WTC11 (cell line): Measurements from ENCODE around the gene CRYZL1. TPM values are rescaled to one million over a fixed set of nuclear protein-coding genes. Genes with fewer than 3 reads are reported as not detected.
A peak's percentile ranks its signal among the peaks of the same experiment; 100 is the strongest.

ENCODE experiments used
- ATAC-seq: fragments of 200-7000 bp; cut with Tn5 transposase; 2 replicates; pipeline ENCODE4 v1.10.0; 2021; ENCODE audit warnings: mild to moderate bottlenecking, moderate library complexity
- CTCF ChIA-PET: fragments of 300-600 bp; sonication (Branson Sonifier 250); formaldehyde crosslinking; loops from one replicate; lab custom pipeline; 2021; ENCODE audit warnings: antibody characterized with exemption; lab: Charles Lee
- POLR2A ChIA-PET: fragments of 350-600 bp; sonication (Branson Sonifier 250); formaldehyde crosslinking; loops from one replicate; lab custom pipeline; 2021; ENCODE audit warnings: antibody characterized with exemption; lab: Charles Lee
- DNase-seq: peaks from one replicate; pipeline ENCODE4 v3.0.0; 2021; ENCODE audit warnings: low spot score
- H3K27ac Mint-ChIP-seq: 2 replicates; pipeline ENCODE4 v1.8.0; 2021; ENCODE audit warnings: mixed read lengths
- H3K27me3 Mint-ChIP-seq: 2 replicates; pipeline ENCODE4 v1.8.0; 2021; ENCODE audit warnings: low read depth, mild to moderate bottlenecking, moderate library complexity, mixed read lengths
- H3K36me3 Mint-ChIP-seq: 2 replicates; pipeline ENCODE4 v1.8.0; 2021; ENCODE audit warnings: mixed read lengths
- H3K4me1 Mint-ChIP-seq: 2 replicates; pipeline ENCODE4 v1.8.0; 2022; ENCODE audit warnings: mixed read lengths
- H3K4me3 Mint-ChIP-seq: 2 replicates; pipeline ENCODE4 v1.8.0; 2021; ENCODE audit warnings: mild to moderate bottlenecking, moderate library complexity, mixed read lengths
- H3K9me3 Mint-ChIP-seq: 2 replicates; pipeline ENCODE4 v1.8.0; 2021; ENCODE audit warnings: mixed read lengths
- CREB1 ChIP-seq: sonication (generic); formaldehyde crosslinking; IDR thresholded peaks from 2 replicates; pipeline ENCODE4 v1.8.0; 2023; ENCODE audit warnings: mild to moderate bottlenecking, missing genetic modification reagents
- CREM ChIP-seq: sonication (generic); formaldehyde crosslinking; IDR thresholded peaks from 2 replicates; pipeline ENCODE4 v1.8.1; 2022; ENCODE audit warnings: mild to moderate bottlenecking, missing genetic modification reagents, moderate library complexity
- ESRRA ChIP-seq: sonication (generic); formaldehyde crosslinking; IDR thresholded peaks from 2 replicates; pipeline ENCODE4 v1.8.1; 2022; ENCODE audit warnings: mild to moderate bottlenecking, missing genetic modification reagents, borderline replicate concordance
- ETV6 ChIP-seq: sonication (generic); formaldehyde crosslinking; IDR thresholded peaks from 2 replicates; pipeline ENCODE4 v1.8.1; 2022; ENCODE audit warnings: mild to moderate bottlenecking, missing genetic modification reagents
- GRHL2 ChIP-seq: fragments of 250-450 bp; sonication (Bioruptor Pico); IDR thresholded peaks from 2 replicates; pipeline ENCODE4 v1.8.0; 2022; ENCODE audit warnings: mild to moderate bottlenecking, moderate library complexity; ENCODE audit not compliant: insufficient replicate concordance, severe bottlenecking
- GTF2I ChIP-seq: fragments of 250-450 bp; sonication (Bioruptor Pico); conservative IDR thresholded peaks from 2 replicates; pipeline ENCODE4 v1.4.0; 2021; ENCODE audit warnings: mild to moderate bottlenecking
- IRF2 ChIP-seq: sonication (generic); formaldehyde crosslinking; IDR thresholded peaks from 2 replicates; pipeline ENCODE4 v1.8.0; 2022; ENCODE audit warnings: low read depth, missing genetic modification reagents, borderline replicate concordance
- JAZF1 ChIP-seq: fragments of 250-450 bp; sonication (Bioruptor Pico); IDR thresholded peaks from 2 replicates; pipeline ENCODE4 v1.9.0; 2021; ENCODE audit warnings: moderate library complexity, mild to moderate bottlenecking, inconsistent platforms
- MYBL2 ChIP-seq: sonication (generic); formaldehyde crosslinking; IDR thresholded peaks from 2 replicates; pipeline ENCODE4 v1.8.1; 2023; ENCODE audit warnings: mild to moderate bottlenecking, moderate library complexity, missing genetic modification reagents
- NFYB ChIP-seq: sonication (generic); formaldehyde crosslinking; conservative IDR thresholded peaks from 2 replicates; pipeline ENCODE4 v1.8.0; 2022; ENCODE audit warnings: low read depth, missing genetic modification reagents
- NR3C1 ChIP-seq: sonication (generic); formaldehyde crosslinking; conservative IDR thresholded peaks from 2 replicates; pipeline ENCODE4 v1.8.1; 2023; ENCODE audit warnings: low read depth, mild to moderate bottlenecking, missing genetic modification reagents
- RELA ChIP-seq: sonication (generic); formaldehyde crosslinking; IDR thresholded peaks from 2 replicates; pipeline ENCODE4 v1.8.1; 2022; ENCODE audit warnings: missing genetic modification reagents, mild to moderate bottlenecking, borderline replicate concordance
- TEAD1 ChIP-seq: sonication (generic); formaldehyde crosslinking; IDR thresholded peaks from 2 replicates; pipeline ENCODE4 v1.8.0; 2022; ENCODE audit warnings: mild to moderate bottlenecking, missing genetic modification reagents
- ZBTB21 ChIP-seq: sonication (generic); formaldehyde crosslinking; IDR thresholded peaks from 2 replicates; pipeline ENCODE4 v1.8.1; 2023; ENCODE audit warnings: mild to moderate bottlenecking, missing genetic modification reagents, borderline replicate concordance
- ZNF138 ChIP-seq: sonication (generic); formaldehyde crosslinking; conservative IDR thresholded peaks from 2 replicates; pipeline ENCODE4 v1.8.1; 2022; ENCODE audit warnings: mild to moderate bottlenecking, moderate library complexity, missing genetic modification reagents
- ZNF317 ChIP-seq: sonication (generic); formaldehyde crosslinking; IDR thresholded peaks from 2 replicates; pipeline ENCODE4 v1.8.1; 2023; ENCODE audit warnings: low read depth, mild to moderate bottlenecking, moderate library complexity, missing genetic modification reagents, borderline replicate concordance
- ZNF396 ChIP-seq: fragments of 250-450 bp; sonication (Bioruptor Pico); IDR thresholded peaks from 2 replicates; pipeline ENCODE4 v1.8.0; 2021; ENCODE audit warnings: mild to moderate bottlenecking, moderate library complexity, borderline replicate concordance
- total RNA-seq: library from RNA; stranded (reverse); gene quantifications from 3 replicates; pipeline ENCODE4 v1.2.3, GENCODE V29; 2021
- TF ChIP-seq, protein P1 (sequence below): sonication (generic); formaldehyde crosslinking; IDR thresholded peaks from 2 replicates; pipeline ENCODE4 v1.8.1; 2023; ENCODE audit warnings: mild to moderate bottlenecking, missing genetic modification reagents
- TF ChIP-seq, protein P2 (sequence below): sonication (generic); formaldehyde crosslinking; IDR thresholded peaks from 2 replicates; pipeline ENCODE4 v1.8.1; 2023; ENCODE audit warnings: mild to moderate bottlenecking, missing genetic modification reagents, borderline replicate concordance
- TF ChIP-seq, protein P3 (sequence below): sonication (generic); formaldehyde crosslinking; IDR thresholded peaks from 2 replicates; pipeline ENCODE4 v1.8.1; 2023; ENCODE audit warnings: mild to moderate bottlenecking, missing genetic modification reagents
- TF ChIP-seq, protein P4 (sequence below): fragments of 250-450 bp; sonication (Bioruptor Pico); IDR thresholded peaks from 2 replicates; pipeline ENCODE4 v2.1.2; 2022; ENCODE audit warnings: mild to moderate bottlenecking, moderate library complexity
- TF ChIP-seq, protein P5 (sequence below): fragments of 250-450 bp; sonication (Bioruptor Pico); conservative IDR thresholded peaks from 2 replicates; pipeline ENCODE4 v1.9.0; 2021; ENCODE audit warnings: mild to moderate bottlenecking
- TF ChIP-seq, protein P6 (sequence below): sonication (generic); formaldehyde crosslinking; conservative IDR thresholded peaks from 2 replicates; pipeline ENCODE4 v1.8.1; 2022; ENCODE audit warnings: mild to moderate bottlenecking, missing genetic modification reagents

Gene CRYZL1
- total RNA-seq, 1 experiment from 2014 or later: 21.9 TPM

DNA sequence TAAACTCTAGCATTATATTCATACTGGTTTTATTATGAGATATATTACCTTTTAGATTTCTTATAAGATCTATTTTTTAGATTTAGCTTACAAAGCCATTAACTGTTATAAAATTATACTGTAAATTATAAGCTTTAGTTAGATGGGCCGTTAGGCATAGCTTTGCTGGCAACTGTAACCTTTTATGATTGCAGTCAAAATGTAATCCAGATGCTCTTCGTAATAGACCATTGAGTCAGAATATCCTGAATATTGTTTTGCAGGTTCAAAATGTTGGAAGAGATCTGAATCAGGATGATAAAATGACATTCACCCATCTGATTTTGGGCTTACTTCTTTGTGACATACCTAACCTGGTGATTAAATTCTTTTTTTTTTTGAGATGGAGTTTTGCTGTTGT, 21.7 kb upstream of the CRYZL1 start (continued):
- TF ChIP-seq, protein P1, sequence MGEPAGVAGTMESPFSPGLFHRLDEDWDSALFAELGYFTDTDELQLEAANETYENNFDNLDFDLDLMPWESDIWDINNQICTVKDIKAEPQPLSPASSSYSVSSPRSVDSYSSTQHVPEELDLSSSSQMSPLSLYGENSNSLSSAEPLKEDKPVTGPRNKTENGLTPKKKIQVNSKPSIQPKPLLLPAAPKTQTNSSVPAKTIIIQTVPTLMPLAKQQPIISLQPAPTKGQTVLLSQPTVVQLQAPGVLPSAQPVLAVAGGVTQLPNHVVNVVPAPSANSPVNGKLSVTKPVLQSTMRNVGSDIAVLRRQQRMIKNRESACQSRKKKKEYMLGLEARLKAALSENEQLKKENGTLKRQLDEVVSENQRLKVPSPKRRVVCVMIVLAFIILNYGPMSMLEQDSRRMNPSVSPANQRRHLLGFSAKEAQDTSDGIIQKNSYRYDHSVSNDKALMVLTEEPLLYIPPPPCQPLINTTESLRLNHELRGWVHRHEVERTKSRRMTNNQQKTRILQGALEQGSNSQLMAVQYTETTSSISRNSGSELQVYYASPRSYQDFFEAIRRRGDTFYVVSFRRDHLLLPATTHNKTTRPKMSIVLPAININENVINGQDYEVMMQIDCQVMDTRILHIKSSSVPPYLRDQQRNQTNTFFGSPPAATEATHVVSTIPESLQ (CRISPR knock-in tag): no peak
- TF ChIP-seq ZNF317 (CRISPR knock-in tag): no peak
- no peak for TF ChIP-seq GTF2I (CRISPR knock-in tag)

DNA sequence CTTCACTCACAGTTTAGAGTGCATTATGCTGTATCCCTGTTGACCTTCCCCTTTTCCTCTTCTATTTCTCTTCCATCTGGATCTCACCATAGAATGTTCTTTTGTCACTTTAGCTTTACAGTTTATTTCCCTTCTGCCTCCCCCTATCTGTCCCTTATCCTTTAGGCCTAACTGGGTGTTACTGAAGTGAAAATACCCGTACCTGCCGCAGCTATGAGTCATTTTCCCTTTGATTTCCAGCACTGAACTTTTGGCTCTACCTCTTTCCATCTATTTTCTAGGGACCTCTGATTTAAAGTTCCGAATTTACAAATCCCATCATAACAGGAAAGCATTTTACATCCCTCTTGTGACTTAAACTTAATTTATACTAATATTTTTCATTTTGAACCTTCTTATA, 20.5 kb upstream of the CRYZL1 start:
- POLR2A ChIA-PET: no interaction called here
- TF ChIP-seq TEAD1 (CRISPR knock-in tag): no peak
- no peak for TF ChIP-seq ZNF396
- no peak for TF ChIP-seq ZBTB21 (CRISPR knock-in tag)
- TF ChIP-seq CREB1 (CRISPR knock-in tag): no peak
- TF ChIP-seq GRHL2: no peak
- TF ChIP-seq, protein P2, sequence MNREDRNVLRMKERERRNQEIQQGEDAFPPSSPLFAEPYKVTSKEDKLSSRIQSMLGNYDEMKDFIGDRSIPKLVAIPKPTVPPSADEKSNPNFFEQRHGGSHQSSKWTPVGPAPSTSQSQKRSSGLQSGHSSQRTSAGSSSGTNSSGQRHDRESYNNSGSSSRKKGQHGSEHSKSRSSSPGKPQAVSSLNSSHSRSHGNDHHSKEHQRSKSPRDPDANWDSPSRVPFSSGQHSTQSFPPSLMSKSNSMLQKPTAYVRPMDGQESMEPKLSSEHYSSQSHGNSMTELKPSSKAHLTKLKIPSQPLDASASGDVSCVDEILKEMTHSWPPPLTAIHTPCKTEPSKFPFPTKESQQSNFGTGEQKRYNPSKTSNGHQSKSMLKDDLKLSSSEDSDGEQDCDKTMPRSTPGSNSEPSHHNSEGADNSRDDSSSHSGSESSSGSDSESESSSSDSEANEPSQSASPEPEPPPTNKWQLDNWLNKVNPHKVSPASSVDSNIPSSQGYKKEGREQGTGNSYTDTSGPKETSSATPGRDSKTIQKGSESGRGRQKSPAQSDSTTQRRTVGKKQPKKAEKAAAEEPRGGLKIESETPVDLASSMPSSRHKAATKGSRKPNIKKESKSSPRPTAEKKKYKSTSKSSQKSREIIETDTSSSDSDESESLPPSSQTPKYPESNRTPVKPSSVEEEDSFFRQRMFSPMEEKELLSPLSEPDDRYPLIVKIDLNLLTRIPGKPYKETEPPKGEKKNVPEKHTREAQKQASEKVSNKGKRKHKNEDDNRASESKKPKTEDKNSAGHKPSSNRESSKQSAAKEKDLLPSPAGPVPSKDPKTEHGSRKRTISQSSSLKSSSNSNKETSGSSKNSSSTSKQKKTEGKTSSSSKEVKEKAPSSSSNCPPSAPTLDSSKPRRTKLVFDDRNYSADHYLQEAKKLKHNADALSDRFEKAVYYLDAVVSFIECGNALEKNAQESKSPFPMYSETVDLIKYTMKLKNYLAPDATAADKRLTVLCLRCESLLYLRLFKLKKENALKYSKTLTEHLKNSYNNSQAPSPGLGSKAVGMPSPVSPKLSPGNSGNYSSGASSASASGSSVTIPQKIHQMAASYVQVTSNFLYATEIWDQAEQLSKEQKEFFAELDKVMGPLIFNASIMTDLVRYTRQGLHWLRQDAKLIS (CRISPR knock-in tag): no peak
- TF ChIP-seq ESRRA (CRISPR knock-in tag): no peak
- no peak for TF ChIP-seq ZNF138 (CRISPR knock-in tag)
- TF ChIP-seq IRF2 (CRISPR knock-in tag): no peak
- TF ChIP-seq, protein P3, sequence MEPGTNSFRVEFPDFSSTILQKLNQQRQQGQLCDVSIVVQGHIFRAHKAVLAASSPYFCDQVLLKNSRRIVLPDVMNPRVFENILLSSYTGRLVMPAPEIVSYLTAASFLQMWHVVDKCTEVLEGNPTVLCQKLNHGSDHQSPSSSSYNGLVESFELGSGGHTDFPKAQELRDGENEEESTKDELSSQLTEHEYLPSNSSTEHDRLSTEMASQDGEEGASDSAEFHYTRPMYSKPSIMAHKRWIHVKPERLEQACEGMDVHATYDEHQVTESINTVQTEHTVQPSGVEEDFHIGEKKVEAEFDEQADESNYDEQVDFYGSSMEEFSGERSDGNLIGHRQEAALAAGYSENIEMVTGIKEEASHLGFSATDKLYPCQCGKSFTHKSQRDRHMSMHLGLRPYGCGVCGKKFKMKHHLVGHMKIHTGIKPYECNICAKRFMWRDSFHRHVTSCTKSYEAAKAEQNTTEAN: no peak
- TF ChIP-seq, protein P4, sequence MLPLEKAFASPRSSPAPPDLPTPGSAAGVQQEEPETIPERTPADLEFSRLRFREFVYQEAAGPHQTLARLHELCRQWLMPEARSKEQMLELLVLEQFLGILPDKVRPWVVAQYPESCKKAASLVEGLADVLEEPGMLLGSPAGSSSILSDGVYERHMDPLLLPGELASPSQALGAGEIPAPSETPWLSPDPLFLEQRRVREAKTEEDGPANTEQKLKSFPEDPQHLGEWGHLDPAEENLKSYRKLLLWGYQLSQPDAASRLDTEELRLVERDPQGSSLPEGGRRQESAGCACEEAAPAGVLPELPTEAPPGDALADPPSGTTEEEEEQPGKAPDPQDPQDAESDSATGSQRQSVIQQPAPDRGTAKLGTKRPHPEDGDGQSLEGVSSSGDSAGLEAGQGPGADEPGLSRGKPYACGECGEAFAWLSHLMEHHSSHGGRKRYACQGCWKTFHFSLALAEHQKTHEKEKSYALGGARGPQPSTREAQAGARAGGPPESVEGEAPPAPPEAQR (CRISPR knock-in tag): no peak
- TF ChIP-seq, protein P5, sequence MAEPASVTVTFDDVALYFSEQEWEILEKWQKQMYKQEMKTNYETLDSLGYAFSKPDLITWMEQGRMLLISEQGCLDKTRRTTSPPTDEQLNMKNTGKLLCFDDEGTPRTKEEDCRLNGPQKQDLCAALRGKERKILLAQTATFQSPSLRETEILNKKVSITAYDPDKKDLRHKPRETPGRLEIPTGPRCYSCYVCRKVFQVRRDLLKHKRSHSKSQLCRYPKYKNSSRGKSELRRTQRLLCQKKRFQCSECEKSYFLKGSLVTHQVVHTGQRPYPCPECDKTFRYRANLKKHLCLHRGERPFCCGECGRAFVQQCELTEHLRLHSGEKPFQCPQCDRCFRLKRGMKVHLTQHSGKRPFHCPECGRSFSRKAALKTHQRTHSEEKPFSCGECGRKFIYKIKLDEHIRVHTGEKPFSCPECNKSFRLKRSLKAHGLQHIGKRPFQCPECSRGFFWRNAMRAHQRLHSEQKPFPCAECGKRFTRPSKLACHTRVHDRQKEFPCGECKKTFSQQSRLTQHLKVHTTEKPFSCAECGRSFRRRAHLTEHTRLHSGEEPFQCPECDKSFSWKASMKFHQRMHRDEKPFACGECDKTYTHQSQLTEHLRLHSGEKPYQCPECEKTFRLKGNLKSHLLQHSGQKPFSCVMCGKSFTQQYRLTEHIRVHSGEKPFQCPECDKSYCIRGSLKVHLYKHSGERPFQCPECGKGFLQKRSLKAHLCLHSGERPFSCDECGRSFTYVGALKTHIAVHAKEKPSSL (CRISPR knock-in tag): no peak
- no peak for TF ChIP-seq CREM (CRISPR knock-in tag)
- no peak for TF ChIP-seq MYBL2 (CRISPR knock-in tag)
- TF ChIP-seq JAZF1 (CRISPR knock-in tag): no peak
- TF ChIP-seq RELA (CRISPR knock-in tag): no peak
- no peak for TF ChIP-seq ETV6 (CRISPR knock-in tag)
- TF ChIP-seq, protein P6, sequence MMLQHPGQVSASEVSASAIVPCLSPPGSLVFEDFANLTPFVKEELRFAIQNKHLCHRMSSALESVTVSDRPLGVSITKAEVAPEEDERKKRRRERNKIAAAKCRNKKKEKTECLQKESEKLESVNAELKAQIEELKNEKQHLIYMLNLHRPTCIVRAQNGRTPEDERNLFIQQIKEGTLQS (CRISPR knock-in tag): no peak
- no peak for TF ChIP-seq NFYB (CRISPR knock-in tag)
- TF ChIP-seq NR3C1: no peak
- TF ChIP-seq, all 79 proteins: peak for 0
- peaks cover 38% of the 10 kb centered on the region for H3K4me1 Mint-ChIP-seq
- DNase-seq (no peak), ATAC-seq (no peak)
- peak overlapping the region; percentile 63 for H3K27ac Mint-ChIP-seq
- no peak overlapping the region for H3K4me3 Mint-ChIP-seq
- no peaks in the 10 kb centered on the region for H3K27me3 Mint-ChIP-seq
- CTCF ChIA-PET: no interaction called here
- 0 out of 2 replicates have a peak, but pooled peaks cover 4% of the 10 kb centered on the region for H3K36me3 Mint-ChIP-seq
- peaks cover 8% of the 10 kb centered on the region; the same call in 1 of the 2 replicates for H3K9me3 Mint-ChIP-seq
